A673 (cell line): Measurements from ENCODE around the gene PEX14. TPM values are rescaled to one million over a fixed set of nuclear protein-coding genes. Genes with fewer than 3 reads are reported as not detected.

Experiments used
- BruUV-seq: library from RNA; stranded (reverse); fragments of 400-500 nt; replicated peaks from 2 replicates; lab custom pipeline; 2021; lab: Mats Ljungman, UMichigan
- CTCF ChIA-PET: fragments of 300-600 bp; sonication (Branson Sonifier 250); formaldehyde crosslinking; loops from one replicate; lab custom pipeline; 2022; ENCODE audit warnings: antibody characterized with exemption; lab: Charles Lee
- POLR2A ChIA-PET: fragments of 300-600 bp; sonication (Branson Sonifier 250); formaldehyde crosslinking; loops from one replicate; lab custom pipeline; 2022; ENCODE audit warnings: antibody characterized with exemption; ENCODE audit not compliant: low non-redundant PET; lab: Charles Lee
- DNase-seq: peaks from one replicate; pipeline ENCODE4 v3.0.0-alpha.2; 2015; ENCODE audit warnings: low spot score
- H3K27ac ChIP-seq: fragments of 200-600 bp; sonication (generic); 2 replicates; pipeline ENCODE4 v1.5.1; 2016; ENCODE audit warnings: mixed run types, low read depth, mild to moderate bottlenecking, mixed read lengths, antibody characterized with exemption, low read length; ENCODE audit not compliant: poor library complexity, severe bottlenecking
- H3K27me3 ChIP-seq: fragments of 200-600 bp; sonication (generic); replicated peaks from 2 replicates; pipeline ENCODE4 v1.6.1; 2017; ENCODE audit warnings: mixed run types, low read depth, mild to moderate bottlenecking, mixed read lengths, antibody characterized with exemption, low read length; ENCODE audit not compliant: insufficient read depth, poor library complexity
- H3K36me3 ChIP-seq: fragments of 200-600 bp; sonication (generic); 2 replicates; pipeline ENCODE4 v1.6.1; 2016; ENCODE audit warnings: mixed run types, mild to moderate bottlenecking, mixed read lengths, antibody characterized with exemption, low read length; ENCODE audit not compliant: insufficient read depth, poor library complexity, severe bottlenecking
- H3K4me1 ChIP-seq: fragments of 200-600 bp; sonication (generic); 2 replicates; pipeline ENCODE4 v1.6.1; 2017; ENCODE audit warnings: mixed run types, mild to moderate bottlenecking, mixed read lengths, antibody characterized with exemption, low read length; ENCODE audit not compliant: insufficient read depth, poor library complexity, severe bottlenecking
- H3K4me3 ChIP-seq: fragments of 200-600 bp; sonication (generic); 2 replicates; pipeline ENCODE4 v1.5.1; 2016; ENCODE audit warnings: low read depth, mixed run types, mild to moderate bottlenecking, mixed read lengths, low read length; ENCODE audit not compliant: poor library complexity, severe bottlenecking
- H3K9me3 ChIP-seq: fragments of 200-600 bp; sonication (generic); 2 replicates; pipeline ENCODE4 v1.6.1; 2016; ENCODE audit warnings: mixed run types, low read depth, mild to moderate bottlenecking, mixed read lengths, antibody characterized with exemption, low read length; ENCODE audit not compliant: poor library complexity, severe bottlenecking
- CTCF ChIP-seq: fragments of 300-800, 200-600 bp; sonication (generic); conservative IDR thresholded peaks from 2 replicates; pipeline ENCODE4 v1.5.1; 2017; ENCODE audit warnings: low read depth, mild to moderate bottlenecking, antibody characterized with exemption, low read length, moderate library complexity, mixed read lengths
- EZH2 ChIP-seq: fragments of 200-600 bp; sonication (generic); IDR thresholded peaks from 2 replicates; pipeline ENCODE4 v1.6.1; 2017; ENCODE audit warnings: borderline replicate concordance, low read depth, mild to moderate bottlenecking, mixed read lengths, antibody characterized with exemption, low read length; ENCODE audit not compliant: poor library complexity, severe bottlenecking
- intact Hi-C: fragments of 100-400 bp; cut with micrococcal nuclease; formaldehyde crosslinking; loops from one replicate; pipeline ENCODE4 v1.10.0; 2022; ENCODE audit not compliant: unreplicated experiment
- total RNA-seq: library from RNA; stranded (reverse); gene quantifications from 2 replicates; pipeline ENCODE4 v1.2.3, GENCODE V29; 2021

Gene PEX14
- total RNA-seq, 1 experiment from 2014 or later, result 26.8 TPM

GRCh38 chr1:10510520-10511493 lies 36.1 kb downstream of the PEX14 start:
- H3K36me3 ChIP-seq, result no peaks in the 10 kb centered on the region
- peak overlapping the region; percentile 11 for H3K4me3 ChIP-seq
- H3K4me1 ChIP-seq, result peaks cover 75% of the 10 kb centered on the region
- peak overlapping the region; percentile 51 for H3K27ac ChIP-seq
- intact Hi-C loops, result loop anchor here (5.0 kb wide), 1 partner anchor 286 kb away; the partner anchor contains the start of gene CASZ1
- ChIA-PET CTCF (interaction anchor here (0.5 kb wide), 1 partner anchor 16 kb away, joined by 3 read pairs; no protein-coding TSS in a partner anchor), POLR2A (no interaction called here)
- no TSS peak for BruUV-seq
- H3K27me3 ChIP-seq, result no peaks in the 10 kb centered on the region
- H3K9me3 ChIP-seq, result no peaks in the 10 kb centered on the region
- TF ChIP-seq CTCF (no peak), EZH2 (no peak)
- DNase-seq, result peak; percentile 79

GRCh38 chr1:10511494-10511885 lies 36.7 kb downstream of the PEX14 start:
- DNase-seq, result no peak
- Histone ChIP-seq H3K36me3 (no peaks in the 10 kb centered on the region), H3K4me3 (no peak overlapping the region), H3K9me3 (no peaks in the 10 kb centered on the region), H3K27ac (peak overlapping the region; percentile 51), H3K4me1 (peaks cover 75% of the 10 kb centered on the region), H3K27me3 (no peaks in the 10 kb centered on the region)
- TF ChIP-seq EZH2, result no peak
- TF ChIP-seq CTCF, result no peak
- intact Hi-C loops, result loop anchor here (5.0 kb wide), 1 partner anchor 286 kb away; the partner anchor contains the start of gene CASZ1
- CTCF ChIA-PET, result interaction anchor here (0.5 kb wide), 1 partner anchor 17 kb away, joined by 3 read pairs; no protein-coding TSS in a partner anchor
- POLR2A ChIA-PET, result no interaction called here
- BruUV-seq, result no TSS peak

- BruUV-seq, result no TSS peak
- Histone ChIP-seq H3K4me1 (peaks cover 76% of the 10 kb centered on the region), H3K27me3 (no peaks in the 10 kb centered on the region), H3K36me3 (no peaks in the 10 kb centered on the region), H3K9me3 (no peaks in the 10 kb centered on the region), H3K27ac (peak overlapping the region; percentile 17), H3K4me3 (no peak overlapping the region)
- intact Hi-C loops, result loop anchor here (5.0 kb wide), 1 partner anchor 284 kb away; the partner anchor contains the start of gene CASZ1
- TF ChIP-seq CTCF (no peak), EZH2 (no peak)
- CTCF ChIA-PET, result interaction anchor here (0.7 to 1.1 kb wide), 5 partner anchors 10 to 429 kb away, joined by 3 to 5 read pairs (median 4); no protein-coding TSS in a partner anchor
- DNase-seq, result no peak
- POLR2A ChIA-PET, result no interaction called here
Observed at GRCh38 chr1:10513199-10513598, 38.4 kb downstream of the PEX14 start.
